Measurements from ENCODE around the gene WASHC1.
A peak's percentile ranks its signal among the peaks of the same experiment; 100 is the strongest.
"Not testable (repeated sequence)": the region's sequence is repeated elsewhere in the genome, so short reads cannot be mapped to it uniquely, and the experiment has no call there.

Gene WASHC1, protein sequence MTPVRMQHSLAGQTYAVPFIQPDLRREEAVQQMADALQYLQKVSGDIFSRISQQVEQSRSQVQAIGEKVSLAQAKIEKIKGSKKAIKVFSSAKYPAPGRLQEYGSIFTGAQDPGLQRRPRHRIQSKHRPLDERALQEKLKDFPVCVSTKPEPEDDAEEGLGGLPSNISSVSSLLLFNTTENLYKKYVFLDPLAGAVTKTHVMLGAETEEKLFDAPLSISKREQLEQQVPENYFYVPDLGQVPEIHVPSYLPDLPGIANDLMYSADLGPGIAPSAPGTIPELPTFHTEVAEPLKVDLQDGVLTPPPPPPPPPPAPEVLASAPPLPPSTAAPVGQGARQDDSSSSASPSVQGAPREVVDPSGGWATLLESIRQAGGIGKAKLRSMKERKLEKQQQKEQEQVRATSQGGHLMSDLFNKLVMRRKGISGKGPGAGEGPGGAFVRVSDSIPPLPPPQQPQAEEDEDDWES

DNA sequence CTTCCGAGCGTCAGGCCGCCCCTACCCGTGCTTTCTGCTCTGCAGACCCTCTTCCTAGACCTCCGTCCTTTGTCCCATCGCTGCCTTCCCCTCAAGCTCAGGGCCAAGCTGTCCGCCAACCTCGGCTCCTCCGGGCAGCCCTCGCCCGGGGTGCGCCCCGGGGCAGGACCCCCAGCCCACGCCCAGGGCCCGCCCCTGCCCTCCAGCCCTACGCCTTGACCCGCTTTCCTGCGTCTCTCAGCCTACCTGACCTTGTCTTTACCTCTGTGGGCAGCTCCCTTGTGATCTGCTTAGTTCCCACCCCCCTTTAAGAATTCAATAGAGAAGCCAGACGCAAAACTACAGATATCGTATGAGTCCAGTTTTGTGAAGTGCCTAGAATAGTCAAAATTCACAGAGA, at the start of gene WASHC1:
Gene WASHC1, minus strand, starts transcription at position 101 of the 400 bp plus-strand sequence. CDS start 4,457 bp downstream, outside the sequence.
- not testable (repeated sequence) for DNase-seq

DNA sequence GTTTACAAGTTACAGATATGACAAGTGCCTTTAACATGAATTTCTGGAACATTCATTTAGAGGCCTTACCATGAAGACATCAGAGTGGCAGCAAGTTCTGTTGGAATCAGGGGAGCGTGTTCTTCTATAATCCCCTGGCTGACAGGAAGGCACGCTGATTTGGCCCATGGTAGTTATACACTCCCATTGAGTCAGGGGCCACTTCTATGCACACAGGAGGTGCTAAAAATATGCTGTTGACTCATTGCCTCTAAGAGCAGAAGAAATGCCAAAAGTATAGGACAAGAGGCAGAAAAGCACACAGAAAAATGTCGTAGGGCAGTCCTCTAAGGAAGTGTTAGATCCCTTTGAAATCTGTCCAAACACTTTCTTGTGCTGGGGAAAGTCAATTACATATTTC, 49.1 kb upstream of the WASHC1 start:
- not testable (repeated sequence) for DNase-seq

DNA sequence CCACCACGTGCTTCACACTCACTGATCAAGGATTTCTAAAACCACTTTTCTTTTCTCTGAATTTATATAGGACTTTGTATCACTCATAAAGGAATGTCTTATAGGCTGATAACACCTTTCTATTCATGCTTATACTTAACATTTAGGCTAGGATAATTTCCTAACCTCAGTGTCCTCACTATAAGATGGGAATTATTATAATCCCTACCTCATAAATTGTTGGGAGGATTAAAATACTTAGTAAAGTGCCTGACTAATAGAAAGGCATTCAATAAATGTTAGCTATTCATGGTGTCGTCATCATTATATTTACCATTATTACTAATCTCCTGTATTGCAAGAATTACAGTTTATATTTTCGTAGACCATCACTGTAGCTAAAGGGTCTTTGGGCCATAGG, 47.1 kb upstream of the WASHC1 start:
- DNase-seq: not testable (repeated sequence)

GRCh38 chr9:73900-74525, 44.8 kb upstream of the WASHC1 start:
- DNase-seq: not testable (repeated sequence)

- DNase-seq: peak; percentile 26
These were observed 44.0 kb upstream of the WASHC1 start for GRCh38 chr9:73076-73899.

DNA sequence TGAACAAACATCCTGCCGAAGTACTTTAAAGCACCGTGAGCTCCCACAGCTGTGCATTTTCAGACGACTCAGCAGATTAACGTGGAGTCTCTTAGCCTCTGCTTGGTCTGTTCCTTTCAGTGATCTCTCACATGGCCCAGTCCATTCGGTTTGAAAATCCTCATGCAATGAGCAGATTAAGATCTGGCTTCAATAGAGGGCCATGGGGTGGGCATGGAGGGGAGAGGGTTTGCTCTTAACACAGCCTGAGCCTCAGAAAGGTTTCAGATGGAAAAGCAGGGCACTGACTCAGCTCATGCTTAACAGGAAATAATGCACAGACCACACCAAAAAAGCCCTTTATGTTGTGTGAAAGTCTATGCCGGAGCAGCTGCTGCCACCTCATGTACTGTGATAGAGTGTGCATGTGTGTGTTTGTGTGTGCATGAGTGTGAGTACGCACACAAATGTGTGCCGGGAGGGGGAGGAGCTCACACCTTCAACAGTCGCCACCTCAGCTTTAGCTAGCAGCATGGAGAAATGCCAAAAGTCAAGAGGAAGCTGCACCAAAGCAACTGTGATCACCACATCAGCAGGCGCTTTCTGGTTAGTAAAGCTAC, 33.9 kb upstream of the WASHC1 start:
- peak; percentile 66 for DNase-seq

DNA sequence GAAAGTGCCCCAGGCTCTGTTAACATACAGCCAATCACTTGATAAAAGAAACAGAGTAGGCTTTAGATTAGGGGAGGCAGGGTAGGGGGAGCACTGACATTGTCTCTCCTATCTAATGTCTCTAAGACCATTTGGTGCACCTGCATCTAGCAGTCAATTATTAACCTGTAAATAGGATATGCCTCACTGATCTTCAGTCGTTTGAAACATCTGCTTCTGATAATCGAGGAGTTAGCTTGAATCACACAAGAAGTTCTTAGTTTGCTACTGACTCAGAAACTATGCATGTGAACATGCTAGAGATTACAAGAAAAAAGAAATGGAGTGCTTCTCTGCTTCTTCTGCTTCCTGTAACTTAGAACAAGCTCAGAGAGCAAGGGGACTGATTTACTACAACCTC, 23.4 kb upstream of the WASHC1 start:
- DNase-seq: not testable (repeated sequence)

GRCh38 chr9:48190-48842, 19.1 kb upstream of the WASHC1 start:
- not testable (repeated sequence) for DNase-seq

DNA sequence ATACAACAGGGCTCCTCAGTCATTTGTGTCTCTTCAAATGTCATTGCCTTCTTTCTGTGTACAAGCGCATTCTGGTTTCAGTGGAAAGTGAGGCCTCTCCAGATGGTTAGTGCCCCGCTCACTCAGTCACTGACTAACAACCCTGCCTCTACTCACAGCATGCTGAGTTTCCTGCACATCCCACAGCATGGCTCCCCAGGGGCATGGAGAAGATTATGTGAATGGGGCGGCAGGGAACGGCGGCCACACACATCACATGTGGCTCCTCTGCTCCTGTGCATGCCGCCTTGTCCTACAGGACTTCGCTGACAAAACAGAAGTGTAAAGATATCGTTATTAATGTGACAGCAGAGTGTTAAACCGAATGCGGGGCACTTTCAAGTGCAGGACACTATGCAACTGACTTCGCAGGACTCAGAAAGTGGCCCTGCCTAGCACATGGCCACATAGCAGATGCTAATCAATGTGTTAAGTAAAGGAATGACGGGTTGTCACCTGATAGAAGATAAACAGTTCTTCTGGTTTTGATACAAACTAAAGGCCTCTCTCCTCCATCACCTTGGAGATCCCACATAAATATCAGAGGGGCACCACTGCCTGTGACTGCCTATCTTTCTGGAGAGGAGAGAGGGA, 17.5 kb upstream of the WASHC1 start:
- DNase-seq: not testable (repeated sequence)

DNA sequence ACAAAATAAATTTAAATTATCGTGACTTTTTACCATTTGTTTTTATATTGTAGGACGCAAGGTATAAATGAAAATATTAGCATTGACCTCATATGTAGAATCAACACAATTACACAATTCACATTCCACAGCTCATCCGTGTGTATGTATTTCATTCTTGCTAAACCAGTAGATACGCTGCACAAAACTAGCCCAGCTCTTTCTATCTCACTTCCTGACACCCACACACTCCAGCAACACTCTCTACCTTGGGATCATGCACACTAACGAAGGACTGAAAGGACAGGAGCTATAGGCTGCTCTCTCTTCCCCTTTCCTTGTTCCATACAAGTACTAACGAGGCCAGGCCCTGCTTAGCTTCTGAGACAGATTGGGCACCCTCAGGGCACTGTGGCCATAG, 16.9 kb upstream of the WASHC1 start:
- DNase-seq: not testable (repeated sequence)

- DNase-seq: not testable (repeated sequence)
These were observed 16.1 kb upstream of the WASHC1 start for GRCh38 chr9:45180-45878.

DNA sequence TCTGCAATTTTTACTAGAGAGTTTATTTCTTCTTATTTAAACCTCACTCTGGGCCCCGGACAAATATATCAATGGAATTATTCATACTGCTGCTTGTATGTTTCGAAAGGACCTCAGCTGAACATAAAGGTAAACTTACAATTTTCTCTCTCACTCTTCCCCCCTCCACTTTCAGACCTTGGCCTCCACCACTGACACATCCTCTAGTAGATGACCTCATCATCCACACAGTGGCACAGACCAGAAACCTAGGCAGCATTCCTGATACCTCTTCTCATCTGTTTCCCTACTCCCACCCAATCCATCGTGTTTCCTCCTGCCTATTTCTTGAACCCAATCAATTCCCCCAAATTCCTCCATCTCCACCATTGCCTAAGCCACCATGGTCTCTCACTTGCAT, 15.2 kb upstream of the WASHC1 start:
- DNase-seq: not testable (repeated sequence)

- not testable (repeated sequence) for DNase-seq
These were observed 14.4 kb upstream of the WASHC1 start for GRCh38 chr9:43636-44035.

GRCh38 chr9:43116-43515, 13.9 kb upstream of the WASHC1 start:
- not testable (repeated sequence) for DNase-seq

GRCh38 chr9:41819-42218, 12.6 kb upstream of the WASHC1 start:
- not testable (repeated sequence) for DNase-seq

DNA sequence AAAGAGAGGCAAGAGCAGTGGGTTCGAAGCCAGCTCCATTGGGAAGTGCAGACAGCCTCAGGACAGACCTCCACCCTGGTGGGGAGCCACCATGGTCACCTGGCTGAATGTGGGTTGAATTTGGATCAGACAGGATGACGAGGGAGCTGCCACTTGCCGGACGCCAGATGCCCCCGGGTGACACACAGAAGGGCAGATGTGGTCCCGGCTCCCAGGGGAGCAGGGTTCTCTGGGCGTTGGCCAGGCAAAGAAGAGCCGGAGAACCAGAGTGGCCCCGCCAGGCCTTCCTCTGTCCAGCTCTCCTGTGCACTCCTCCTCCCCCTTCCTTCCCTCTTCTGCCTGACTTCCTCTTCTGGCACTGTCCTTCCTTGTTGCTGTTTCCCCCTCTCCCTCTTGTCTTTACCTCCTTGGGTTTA, 12.0 kb upstream of the WASHC1 start:
- DNase-seq: not testable (repeated sequence)

DNA sequence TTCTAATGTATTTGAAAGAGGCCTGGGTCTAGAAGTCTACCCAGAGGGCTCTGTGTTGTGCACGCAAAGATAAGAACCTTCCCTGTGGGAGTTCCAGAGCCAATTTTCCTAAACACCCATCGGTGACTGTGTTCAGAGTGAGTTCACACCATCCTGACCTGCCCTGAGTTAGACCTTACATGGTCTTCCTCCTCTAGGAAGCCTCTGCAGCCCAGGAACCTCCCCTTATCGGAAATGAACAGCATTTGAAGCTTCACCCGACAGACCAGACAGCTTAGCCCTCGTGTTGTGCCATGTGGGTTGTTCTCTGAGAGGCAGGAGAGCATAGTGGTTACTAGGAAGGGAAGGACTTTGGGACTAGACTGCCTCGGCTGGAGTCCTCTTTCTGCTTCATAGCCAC, 3.1 kb upstream of the WASHC1 start:
- not testable (repeated sequence) for DNase-seq

DNA sequence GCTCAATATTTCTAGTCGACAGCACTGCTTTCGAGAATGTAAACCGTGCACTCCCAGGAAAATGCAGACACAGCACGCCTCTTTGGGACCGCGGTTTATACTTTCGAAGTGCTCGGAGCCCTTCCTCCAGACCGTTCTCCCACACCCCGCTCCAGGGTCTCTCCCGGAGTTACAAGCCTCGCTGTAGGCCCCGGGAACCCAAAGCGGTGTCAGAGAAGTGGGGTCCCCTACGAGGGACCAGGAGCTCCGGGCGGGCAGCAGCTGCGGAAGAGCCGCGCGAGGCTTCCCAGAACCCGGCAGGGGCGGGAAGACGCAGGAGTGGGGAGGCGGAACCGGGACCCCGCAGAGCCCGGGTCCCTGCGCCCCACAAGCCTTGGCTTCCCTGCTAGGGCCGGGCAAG, 481 bp downstream of the WASHC1 start:
- not testable (repeated sequence) for DNase-seq

GRCh38 chr9:21621-22020, 7.6 kb downstream of the WASHC1 start:
- DNase-seq: not testable (repeated sequence)

GRCh38 chr9:16875-17274, 12.4 kb downstream of the WASHC1 start:
- not testable (repeated sequence) for DNase-seq
